Testis (tissue), 2 donors: ENCODE measurements around the gene SNRPB.

ENCODE experiments used
- POLR2A ChIP-seq: fragments of 450-650 bp; IDR thresholded peaks from one replicate; pipeline ENCODE4 v1.6.1; 2017; ENCODE audit warnings: antibody characterized with exemption, mild to moderate bottlenecking, moderate library complexity
- TF ChIP-seq, protein P1 (sequence below), 3 experiments: fragments of 450-650 bp in 2 of 3; fragments of 200-600 bp in 1 of 3; sonication (generic) in 1 of 3; IDR thresholded peaks; one replicate each; pipeline ENCODE4 v1.5.1; 2016 to 2019; ENCODE audit warnings: antibody characterized with exemption in 3 of 3, mild to moderate bottlenecking in 2 of 3, moderate library complexity in 1 of 3

DNA sequence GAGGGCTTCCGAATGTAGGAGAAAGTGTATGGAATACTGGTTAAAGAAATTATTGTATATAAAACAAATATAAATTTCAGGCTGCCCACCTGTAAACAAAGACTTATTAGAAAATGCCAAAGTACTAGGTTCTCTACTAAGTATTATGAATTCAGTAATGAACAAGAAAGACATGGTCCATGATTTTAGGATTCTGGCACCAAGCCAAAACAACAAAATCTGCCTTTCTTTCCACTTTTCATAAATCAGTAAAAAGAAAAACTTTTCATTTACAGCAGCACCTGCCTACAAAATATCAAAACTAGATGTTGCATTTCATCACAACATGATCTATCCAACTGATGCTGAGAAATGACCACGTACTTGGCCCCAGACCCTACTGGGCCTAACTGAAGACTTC is 14.5 kb upstream of the SNRPB start:
- TF ChIP-seq, protein P1, sequence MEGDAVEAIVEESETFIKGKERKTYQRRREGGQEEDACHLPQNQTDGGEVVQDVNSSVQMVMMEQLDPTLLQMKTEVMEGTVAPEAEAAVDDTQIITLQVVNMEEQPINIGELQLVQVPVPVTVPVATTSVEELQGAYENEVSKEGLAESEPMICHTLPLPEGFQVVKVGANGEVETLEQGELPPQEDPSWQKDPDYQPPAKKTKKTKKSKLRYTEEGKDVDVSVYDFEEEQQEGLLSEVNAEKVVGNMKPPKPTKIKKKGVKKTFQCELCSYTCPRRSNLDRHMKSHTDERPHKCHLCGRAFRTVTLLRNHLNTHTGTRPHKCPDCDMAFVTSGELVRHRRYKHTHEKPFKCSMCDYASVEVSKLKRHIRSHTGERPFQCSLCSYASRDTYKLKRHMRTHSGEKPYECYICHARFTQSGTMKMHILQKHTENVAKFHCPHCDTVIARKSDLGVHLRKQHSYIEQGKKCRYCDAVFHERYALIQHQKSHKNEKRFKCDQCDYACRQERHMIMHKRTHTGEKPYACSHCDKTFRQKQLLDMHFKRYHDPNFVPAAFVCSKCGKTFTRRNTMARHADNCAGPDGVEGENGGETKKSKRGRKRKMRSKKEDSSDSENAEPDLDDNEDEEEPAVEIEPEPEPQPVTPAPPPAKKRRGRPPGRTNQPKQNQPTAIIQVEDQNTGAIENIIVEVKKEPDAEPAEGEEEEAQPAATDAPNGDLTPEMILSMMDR (IDR thresholded peaks at IDR 0.05): no peak
- no peak for TF ChIP-seq POLR2A
